Cortex of kidney (tissue), 1 donor: ENCODE results near the gene BMF.
"Not testable (repeated sequence)": the region's sequence is repeated elsewhere in the genome, so short reads cannot be mapped to it uniquely, and the experiment has no call there.

ENCODE experiments used
- DNase-seq: peaks from one replicate; lab custom pipeline; 2025; lab: John Stamatoyannopoulos, UW

BMF gene

DNA sequence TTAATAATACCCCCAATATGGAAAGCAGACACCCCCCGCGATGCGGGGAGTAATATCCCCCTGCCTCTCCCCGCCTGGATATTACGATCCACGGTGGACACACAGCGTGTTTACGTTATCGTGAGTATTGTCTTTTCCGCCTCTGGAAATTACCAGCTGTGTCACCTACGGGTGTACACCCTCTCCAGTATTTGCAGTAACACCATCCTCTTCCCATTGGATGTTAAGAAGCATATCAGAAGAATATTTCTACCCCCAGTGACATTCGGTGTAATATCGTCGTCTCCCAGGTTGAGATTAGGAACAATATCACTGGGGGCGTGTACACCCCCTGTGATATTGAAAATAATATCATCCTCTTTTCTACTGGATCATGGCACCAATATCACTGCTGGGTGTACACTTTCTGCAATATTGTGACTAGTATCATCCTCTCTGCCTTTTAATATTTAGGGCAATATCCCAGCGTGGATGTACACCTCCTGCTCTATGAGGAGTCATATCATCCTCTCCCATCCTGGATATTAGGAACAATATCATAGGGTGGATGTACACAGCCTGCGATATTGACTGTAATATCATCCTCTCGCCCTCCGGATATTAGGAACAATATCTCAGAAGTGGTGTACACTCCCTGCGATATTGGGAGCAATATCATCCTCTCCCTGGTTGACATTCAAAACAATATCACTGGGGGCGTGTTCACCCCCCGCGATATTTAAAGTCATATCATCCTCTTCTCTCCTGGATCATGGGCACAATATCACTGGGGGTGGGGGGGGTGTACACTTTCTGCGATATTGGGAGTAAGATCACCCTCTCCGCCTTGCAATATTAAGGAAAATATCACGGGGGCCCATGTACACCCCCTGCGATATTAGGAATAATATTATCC is 20.3 kb upstream of the BMF start:
- DNase-seq, result no peak

DNA sequence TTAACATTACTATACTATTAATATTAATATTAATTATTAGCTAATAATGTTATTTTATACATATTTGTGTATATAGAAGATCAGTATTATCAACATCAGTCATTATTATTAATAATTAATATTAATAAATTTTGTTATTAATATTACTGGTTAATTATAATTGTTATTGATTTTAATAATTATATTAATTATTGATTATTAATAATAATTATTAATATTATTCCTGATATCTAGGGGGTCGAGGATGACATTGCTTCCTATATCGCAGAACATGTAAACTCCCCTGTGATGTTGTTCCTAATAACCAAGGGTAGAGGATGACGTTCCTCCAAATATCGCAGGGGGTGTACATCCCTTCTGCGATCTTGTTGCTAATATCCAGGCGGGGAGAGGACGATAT is 17.3 kb upstream of the BMF start:
- DNase-seq, result no peak

DNA sequence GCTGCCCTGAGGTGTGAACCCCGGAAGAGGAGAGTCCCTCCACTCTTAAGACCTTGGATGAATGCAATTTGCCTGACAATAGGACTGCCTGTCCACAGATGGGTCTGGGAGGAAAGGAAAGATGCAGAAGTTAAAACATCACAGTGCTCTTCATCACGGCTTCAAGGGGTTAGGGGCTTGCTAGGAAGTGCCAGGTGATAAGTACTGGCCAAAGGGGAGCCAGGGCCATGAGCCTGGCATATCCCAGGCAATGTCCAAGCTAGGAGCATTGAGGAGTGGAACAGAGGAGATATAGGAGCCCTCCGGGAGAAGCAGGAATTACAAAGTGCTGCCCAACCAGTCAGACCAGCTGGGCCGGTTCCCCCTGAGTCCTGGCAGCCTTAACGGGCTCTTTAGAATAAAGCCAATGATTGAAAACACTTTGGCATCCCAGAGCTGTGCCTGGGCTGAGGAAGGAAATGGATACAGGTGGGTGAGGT is 16.2 kb upstream of the BMF start:
- not testable (repeated sequence) for DNase-seq

DNA sequence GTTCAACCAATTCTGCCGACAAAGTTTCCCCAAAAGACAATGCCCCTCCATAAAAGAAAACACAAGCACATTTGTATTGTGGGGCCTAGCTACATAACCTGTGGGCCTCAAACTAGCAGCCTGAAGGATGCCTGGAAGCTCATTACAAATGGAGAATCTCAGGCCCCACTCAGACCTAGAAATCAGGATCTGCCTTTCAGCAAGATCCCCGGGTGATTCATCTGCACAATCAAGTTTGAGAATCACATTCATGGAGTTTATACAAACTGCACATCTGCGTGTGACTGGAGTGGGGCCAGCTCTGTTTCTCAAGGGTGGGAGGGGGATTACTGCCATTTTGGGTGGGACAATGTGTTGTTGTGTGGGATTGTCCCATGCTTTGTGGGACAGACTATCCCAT is 15.7 kb upstream of the BMF start:
- not testable (repeated sequence) for DNase-seq

DNA sequence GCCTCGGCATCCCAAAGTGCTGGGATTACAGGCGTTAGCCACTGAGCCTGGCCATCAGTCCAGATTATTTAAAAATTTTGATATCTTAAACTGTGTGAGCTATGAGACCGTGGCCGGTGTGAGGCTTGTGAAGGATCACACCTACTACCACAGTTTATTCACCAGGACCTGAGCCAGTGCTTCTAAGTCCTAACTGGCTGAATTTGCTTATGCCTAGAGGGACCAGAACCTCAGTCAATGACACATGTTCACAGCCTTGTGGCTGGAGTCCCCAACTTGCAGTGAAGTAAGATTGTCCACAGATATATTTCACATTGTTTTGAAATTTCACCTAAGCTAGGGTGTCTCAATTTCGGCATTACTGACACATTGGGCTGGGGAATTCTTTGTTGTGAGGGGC is 15.2 kb upstream of the BMF start:
- DNase-seq, result not testable (repeated sequence)

DNA sequence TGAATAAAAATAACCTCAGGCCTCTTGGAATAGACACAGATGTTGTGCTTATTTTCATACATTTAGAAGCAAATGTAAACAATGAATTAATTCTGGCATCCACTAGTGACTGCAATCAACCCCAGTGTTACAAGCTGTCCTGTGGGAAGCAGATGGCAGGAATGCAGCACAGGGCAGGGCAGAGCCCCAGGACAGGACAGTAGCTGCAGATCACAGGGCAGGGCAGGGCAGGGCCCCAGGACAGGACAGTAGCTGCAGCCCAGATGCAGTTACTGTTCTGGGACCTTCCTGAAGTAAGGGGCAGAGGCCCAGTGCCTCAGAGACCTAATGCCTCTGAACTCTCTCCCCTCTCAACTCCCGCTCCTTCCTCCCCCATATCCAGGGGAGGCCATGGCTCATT is 14.3 kb upstream of the BMF start:
- DNase-seq, result not testable (repeated sequence)

DNA sequence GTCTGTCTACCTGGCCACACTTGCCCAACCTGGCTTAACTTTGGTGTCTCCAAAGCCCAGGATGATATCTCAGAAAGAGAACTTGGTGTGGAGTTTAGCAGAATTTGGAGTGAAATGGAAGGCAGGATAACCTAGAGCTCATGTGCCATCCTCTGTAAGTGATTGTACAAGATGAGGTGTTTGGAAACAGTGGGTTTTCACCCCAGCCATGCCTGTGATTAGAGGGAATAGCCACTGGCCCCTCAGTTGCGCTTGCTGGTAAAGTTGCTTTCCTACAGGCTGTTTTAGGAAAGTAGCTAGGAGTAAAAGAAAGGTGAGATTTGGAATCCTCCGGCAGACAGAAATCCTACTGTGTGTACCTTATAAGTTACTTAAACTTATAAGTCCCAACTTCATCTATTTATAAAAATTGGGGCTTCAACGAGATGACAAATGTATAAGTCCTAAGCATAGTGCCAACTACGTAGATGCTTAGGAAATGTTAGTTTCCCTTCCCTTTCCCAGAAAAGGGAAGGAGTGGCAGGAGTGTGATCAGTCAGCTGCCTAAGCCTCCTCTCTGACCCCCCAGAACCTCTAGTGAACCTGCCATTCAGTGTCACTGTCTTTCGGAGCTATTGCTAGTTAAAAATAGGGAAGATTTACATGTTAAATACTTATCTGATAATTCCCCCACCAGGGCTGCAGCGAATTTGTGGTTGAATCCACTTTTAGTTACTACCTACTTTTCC is 13.4 kb upstream of the BMF start:
- DNase-seq, result no peak

DNA sequence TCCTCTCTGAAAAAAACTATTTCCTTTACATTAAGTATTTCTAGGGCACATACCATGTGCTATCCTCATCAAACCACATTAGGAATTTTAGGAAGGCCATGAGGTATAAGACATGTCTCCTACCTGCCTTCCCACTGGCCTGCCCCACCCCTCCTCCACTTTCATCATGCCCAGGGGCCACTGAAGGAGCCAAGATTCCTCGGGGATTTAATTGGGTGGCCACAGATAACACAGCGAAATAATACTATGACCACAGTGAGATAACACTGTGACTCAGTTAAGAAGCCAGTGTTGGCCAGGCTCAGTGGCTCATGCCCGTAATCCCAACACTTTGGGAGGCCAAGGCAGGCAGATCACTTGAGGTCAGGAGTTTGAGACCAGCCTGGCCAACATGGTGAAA is 9.8 kb upstream of the BMF start:
- no peak for DNase-seq

DNA sequence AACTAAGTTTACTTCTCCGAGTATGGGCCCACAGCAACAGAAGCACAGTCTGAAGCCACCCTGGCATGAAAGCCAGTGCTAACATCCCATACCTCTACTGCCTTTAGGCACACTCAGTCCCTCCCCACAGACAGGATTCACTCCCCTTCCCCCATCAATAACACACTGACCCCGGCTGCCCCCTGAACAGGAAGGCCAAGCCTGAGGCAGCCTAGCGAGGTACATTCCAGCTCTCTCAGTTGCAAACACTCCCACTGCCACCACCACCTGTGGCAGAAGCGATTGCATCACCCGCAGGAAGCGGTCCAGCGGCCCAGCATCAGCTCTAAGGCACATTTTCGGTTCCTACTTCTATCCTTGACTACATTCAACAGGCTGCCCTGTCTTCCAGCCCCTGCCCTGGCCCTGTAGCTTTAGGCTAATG is 7.0 kb upstream of the BMF start:
- no peak for DNase-seq

DNA sequence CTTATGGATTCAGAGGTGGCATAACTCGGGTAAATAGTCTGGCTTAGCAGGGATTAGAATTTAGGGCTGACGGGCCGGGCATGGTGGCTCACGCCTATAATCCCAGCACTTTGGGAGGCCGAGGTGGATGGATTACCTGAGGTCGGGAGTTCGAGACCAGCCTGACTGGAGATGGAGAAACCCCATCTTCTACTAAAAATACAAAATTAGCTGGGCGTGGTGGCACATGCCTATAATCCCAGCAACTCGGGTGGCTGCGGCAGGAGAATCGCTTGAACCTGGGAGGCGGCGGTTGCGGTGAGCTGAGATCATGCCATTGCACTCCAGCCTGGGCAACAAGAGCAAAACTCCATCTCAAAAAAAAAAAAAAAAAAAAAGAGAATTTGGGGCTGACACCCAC is 6.4 kb upstream of the BMF start:
- DNase-seq, result not testable (repeated sequence)

DNA sequence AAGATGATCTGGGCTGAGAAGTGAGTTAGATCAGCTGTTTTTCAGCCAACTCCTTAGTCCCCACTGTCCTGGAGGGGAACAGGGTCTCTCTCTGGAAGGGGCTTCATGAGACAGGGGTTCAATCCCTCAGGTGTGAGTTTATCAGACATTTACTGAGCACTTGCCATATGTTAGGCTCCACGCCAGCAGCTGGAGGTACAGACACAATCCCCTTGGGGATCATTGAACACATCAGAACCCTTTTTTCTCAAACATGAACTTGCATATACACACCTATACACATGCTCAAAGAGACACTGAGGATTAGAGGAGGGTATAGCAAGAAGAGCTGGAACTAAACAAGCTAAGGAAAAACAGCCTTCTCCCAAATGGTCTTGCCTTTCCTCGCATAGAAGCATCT is 5.5 kb upstream of the BMF start:
- DNase-seq, result no peak

DNA sequence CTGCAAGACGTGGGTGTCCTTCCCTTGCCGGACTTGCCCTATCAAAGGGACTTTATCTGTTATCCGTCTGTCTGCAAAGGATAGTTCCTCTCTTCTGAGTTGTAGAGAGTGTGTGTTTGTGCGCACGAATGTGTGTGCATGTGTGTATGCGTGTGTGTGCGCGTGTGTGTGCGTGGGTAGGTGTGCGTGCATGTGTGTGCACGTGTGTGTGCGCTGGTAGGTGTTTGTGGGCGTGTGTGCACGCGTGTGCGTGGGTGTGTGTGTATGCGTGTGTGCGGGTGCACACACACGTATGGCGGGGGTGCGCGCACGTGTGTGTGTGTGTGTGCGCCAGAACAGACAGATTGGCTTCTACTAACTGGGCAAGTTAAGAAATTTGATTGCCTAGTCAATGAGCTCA is 4.1 kb upstream of the BMF start:
- no peak for DNase-seq

DNA sequence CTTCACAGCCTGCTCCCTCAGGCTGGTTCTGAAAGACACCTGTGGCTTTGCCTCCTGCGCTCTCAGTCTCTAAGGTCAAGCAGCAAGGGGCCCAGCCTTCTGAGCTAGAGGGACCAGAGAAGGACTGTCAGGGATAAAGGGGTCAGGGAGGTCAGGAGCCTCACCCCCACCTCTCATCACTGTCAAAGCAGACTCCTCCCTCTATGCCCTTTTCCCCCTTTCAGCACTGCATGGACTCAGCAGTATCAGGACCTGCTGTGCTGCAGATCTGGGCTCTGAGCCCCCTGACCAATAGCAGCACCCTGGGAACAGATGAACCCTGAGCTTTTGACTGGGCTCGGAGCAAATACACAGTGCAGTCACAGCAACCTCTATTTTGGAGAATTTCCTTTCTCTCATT is 3.2 kb upstream of the BMF start:
- DNase-seq, result no peak

DNA sequence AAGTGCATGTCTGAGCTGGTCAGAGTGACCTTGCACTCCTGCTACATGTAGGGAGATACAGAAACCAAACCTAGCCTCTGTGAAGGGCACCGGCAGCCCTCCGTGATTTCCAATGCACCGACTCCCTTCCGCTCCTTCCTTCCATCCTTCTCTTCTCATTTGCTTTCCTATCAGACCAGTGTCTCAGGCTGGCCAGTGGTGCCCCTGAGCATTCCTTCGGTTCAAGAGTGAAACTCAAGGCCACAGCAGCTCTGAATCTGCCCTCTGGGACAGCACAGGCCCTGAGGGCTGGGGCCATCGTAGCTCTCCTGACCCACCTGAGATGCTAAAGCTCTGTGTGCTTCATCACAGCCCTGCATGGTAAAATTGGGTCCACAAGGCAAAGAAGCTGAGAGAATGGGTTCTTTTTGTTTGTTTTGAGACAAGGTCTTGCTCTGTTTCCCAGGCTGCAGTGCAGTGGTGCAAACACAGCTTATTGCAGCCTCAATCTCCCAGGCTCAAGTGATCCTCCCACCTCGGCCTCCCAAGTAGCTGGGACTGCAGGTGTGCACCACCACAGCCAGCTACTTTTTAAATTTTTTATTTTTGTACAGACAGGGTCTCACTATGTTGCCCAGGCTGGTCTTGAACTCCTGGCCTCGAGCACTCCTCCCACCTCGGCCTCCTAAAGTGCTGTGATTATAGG is 2.3 kb upstream of the BMF start:
- no peak for DNase-seq

DNA sequence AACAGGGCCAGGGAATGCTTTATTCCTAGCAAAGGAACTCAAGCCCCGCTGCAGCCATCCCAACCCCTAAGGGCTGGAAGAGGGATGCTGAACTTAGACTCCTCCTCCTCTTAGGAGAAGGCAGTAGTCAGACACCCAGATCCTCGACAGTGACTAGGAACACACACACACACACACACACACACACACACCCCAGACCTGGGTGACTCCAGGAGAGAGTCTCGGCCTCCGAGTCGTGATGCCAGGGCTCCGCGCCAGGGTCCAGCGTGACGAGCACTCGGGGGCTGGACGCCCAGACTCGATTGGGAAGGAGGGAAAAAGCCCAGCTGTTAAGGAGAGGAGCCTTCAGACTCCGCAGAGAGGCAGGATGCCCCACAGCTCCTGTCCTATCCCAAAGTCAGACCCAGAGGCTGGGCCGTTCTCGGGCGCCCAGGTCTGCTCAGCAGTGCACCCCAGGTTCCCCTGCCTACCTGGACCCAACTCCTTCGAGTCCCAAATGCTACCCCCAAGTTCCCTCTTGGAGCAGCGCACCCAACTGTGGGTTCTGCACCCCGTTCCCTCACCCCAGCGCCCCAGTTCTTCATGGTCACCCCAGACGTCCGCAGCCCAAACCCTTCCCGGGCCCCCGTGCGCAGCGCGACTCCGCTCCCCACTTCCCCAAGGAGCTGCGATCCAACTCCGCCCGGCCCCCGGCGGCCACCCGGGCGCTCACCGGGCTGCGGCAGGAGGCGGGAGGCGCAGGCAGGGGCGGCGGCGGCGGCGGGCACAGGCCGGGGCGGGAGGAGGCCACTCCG is 421 bp downstream of the BMF start:
- no peak for DNase-seq

DNA sequence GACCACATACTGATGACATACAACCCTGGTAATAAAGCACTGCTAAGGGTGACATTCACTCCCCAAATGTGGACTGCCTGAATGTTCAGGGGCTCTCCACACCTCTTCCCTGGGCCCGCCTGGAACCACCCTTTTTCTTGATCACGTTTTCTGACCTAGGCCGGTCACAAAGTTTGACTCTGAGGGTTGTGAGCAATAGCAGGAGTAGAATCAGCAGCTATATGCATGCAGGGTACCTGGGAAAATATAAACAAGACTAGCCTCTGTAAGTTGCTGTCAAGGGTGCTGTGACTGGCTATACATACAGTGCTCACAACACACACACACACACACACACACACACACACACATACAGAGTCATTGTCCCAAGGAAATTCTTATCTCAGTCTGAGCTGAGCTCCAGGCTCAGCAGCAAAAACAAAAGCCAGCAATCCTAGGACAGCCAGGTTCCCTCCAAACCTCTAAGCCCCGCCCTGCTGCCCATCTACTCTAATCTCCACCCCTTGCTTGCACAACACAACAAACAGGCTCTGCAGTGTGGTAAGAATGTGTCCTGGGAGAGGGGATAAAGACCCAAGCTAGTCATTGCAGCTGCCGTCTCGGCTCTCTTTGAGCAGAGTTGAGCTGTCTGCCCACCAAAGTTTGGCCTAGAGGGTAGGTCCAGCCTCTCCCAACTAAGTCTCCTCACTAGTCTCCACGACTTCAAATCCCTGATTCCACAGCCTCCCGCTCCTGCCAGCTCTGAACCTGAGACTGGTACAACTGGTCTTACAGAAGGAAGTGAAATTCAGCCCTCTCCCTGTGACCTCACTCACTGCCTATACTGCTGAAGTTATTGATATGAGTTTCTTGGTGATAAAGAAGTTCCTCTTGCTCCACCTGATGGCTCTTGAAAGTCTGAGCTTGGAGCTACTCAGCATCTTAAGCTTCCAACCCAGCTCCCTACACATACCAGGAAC is 2.2 kb downstream of the BMF start:
- no peak for DNase-seq

DNA sequence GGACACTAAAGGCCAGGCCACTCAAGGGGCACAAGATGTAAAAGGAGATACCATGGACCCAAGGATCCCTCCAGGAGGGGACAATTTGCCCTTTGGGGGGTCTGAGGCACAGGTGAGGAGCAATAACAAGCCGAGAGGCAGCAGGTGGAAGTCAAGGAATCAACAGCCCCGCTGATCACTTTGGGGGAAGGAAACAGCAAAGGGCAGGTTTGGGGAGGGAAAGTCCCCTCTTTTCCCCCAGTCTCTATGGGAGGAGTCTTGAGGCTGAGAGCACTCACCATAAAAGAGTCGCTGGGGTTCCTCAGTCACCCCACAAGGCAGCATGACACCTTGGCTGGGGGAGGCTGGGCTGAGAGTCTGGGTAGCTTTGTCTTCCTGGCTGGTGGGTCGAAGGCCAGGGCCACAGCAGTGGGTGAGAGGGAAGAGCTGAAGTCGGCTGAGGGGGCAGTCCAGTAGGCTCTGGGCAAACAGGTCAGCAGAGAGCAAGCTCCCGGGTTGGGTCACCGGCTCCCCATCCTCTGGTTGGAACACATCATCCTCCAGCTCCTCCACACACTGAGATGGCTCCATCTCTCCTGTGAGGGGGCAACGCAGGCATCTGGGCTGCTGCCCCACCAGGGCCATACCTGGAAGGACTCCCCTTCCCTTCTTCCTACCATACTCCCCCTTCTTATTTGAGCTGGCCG is 3.0 kb downstream of the BMF start:
- no peak for DNase-seq

DNA sequence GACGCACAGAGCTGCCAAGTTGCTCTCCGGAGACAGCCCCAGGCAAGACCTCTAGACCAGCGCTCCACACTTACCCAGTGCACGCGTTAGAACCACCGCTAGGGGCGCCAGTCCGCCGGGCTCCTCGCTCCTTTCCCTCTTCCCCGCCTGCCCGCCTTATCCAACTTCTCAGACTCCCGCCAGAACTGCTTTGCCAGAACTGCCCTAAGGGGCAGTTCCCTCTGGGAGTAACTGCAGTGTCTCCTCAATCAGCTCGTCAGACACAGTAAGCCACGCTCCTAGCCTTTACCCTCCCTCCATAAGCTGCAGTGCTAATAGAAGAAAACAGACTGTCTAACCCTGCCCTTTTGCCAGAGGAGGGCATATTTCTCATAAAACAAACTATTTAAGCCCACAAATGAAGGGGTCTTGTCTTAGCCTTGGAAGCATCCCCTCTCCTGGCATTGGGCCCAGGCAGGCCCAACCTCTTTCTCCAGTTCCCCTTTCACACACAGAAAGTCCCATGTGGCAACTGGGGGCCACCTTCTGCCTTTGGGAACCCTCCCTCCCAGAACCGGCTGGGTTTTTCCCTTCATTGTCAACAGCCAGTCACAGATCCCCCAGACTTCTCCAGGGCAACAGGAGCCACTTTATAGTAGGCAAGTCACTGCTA is 3.7 kb downstream of the BMF start:
- no peak for DNase-seq

DNA sequence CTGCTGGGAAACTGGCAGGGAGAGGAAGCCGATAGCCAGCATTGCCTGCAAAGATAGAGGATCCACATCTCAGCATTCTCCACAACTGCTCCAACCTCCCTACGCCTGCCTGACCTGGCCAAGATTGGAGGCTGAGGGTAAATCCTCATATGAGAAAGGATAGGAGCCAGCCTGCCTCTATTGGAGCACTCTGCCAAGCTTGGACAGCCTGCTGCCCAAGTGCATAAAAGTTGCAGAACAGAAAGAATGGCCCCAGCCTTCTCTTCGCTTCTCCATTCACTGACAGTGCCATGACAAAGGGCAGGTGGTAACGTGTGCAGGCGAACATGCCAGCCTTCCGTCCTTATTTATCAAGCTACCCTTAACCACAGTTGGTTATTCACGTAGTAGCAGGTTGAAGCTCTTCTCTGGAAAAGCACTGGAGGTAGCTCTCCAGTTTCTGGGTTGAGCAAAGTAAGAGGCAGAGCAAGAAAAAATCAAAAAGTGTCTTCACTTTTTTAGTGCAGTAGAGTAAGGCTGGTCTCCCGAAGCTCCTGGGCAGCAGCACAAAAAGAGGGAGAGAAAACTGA is 4.3 kb downstream of the BMF start:
- DNase-seq, result no peak
